AG08396 (cell line): Measurements from ENCODE around the gene AHSA1.
A peak's percentile ranks its signal among the peaks of the same experiment; 100 is the strongest.
"Not testable (repeated sequence)": the region's sequence is repeated elsewhere in the genome, so short reads cannot be mapped to it uniquely, and the experiment has no call there.

ENCODE experiments used
- DNase-seq: peaks from one replicate; pipeline ENCODE4 v3.0.0; 2012; ENCODE audit warnings: low spot score, mixed read lengths

The AHSA1 gene

DNA sequence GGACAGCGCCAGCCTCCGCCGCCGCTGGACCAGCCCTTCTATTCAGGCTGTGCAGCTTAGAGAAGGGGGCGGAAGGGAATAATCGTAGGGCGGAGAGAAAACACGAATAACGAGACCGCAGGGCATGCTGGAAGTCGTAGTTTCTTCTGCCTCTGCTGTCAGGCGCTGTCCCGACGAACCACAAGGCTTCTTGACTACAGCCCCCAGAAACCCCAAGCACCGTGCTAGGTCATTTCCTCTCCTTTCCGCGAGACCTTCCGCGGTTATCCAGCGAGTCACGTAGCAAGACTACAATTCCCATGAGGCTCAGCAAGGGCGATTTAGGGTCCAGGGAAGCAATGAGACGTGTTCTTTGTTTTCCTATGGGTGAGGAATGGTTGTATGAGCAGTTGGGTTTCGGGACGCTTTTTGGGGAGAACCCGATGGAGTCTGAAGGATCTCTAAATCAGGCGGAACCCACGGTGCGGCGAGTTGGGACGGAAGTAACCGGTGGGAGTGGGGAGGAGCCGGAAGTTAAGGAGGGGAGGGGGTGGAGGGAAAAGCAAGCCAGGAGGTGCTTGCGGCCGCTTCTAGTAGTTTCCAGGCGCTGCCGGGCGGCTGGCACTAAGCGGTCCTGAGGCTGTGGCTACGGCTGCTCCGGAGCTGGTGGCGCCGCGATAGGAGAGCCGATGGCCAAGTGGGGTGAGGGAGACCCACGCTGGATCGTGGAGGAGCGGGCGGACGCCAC is at the start of gene AHSA1, which contains the start of gene VIPAS39:
Gene AHSA1, plus strand, starts transcription at position 572 of the 727 bp plus-strand sequence. Its CDS starts 97 bp downstream, at position 669.
Gene VIPAS39, minus strand, starts transcription at position 80 of the 727 bp plus-strand sequence. CDS start 3,499 bp downstream, outside the sequence.
- DNase-seq, result peak; percentile 93

DNA sequence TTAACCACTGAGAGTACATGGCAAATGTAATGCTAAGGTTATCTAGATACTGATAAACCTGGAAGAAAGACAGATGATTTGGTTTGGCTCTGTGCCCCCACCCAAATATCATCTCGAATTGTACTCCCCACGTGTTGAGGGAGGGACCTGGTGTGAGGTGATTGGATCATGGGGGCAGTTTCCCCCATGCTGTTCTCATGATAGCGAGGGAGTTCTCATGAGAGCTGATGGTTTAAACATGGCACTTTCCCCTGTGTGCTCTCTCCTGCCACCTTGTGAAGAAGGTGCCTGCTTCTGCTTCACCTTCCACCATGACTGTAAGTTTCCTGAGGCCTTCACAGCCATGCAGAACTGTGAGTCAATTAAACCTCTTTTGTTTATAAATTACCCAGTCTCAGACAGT is 48.8 kb upstream of the AHSA1 start:
- no peak for DNase-seq

DNA sequence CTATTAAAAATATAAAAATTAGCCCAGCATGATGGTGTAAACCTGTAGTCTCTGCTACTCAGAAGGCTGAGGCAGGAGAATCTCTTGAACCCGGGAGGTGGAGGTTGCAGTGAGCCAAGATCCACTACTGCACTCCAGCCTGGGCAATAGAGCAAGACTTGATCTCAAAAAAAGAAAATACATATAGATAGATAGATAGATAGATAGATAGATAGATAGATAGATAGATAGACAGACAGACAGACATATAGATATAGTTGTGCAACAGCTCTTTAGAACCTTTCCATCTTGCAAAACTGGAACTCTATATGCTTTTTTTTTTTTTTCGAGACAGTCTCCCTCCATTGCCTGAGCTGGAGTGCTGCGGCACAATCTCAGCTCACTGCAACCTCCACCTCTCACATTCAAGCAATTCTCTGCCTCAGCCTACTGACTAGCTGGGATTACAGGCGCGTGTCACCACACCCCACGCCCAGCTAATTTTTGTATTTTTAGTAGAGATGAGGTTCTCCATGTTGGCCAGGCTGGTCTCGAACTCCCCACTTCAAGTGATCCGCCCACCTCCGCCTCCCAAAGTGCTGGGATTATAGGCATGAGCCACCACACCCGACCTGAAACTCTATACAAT is 42.4 kb upstream of the AHSA1 start:
- not testable (repeated sequence) for DNase-seq

DNA sequence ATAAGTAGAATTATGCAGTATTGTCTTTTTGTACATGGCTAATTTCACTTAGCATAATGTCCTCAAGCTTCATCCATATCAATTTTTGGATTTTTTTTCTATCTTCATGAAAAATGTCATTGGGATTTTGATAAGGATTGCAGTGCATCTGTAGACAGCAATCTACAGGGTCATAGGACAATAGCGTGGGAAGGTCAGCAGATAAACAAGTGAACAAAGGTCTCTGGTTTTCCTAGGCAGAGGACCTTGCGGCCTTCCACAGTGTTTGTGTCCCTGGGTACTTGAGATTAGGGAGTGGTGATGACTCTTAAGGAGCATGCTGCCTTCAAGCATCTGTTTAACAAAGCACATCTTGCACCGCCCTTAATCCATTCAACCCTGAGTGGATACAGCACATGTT is 41.8 kb upstream of the AHSA1 start:
- not testable (repeated sequence) for DNase-seq

DNA sequence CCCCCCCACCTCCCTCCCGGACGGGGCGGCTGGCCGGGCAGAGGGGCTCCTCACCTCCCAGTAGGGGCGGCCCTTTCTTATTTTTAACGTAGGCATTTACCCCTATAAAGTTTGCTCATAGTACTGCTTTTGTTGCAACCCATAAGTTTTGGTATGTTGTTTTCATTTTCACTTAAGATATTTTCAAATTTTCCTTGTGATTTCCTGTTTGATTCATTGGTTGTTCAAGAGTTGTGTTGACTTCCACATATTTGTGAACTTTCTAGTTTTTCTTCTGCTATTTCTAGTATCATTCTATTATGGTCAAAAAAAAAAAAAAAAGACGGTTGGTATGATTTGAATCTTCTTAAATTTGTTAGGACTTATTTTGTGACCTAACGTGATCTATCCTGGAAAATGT is 41.1 kb upstream of the AHSA1 start:
- DNase-seq, result no peak

DNA sequence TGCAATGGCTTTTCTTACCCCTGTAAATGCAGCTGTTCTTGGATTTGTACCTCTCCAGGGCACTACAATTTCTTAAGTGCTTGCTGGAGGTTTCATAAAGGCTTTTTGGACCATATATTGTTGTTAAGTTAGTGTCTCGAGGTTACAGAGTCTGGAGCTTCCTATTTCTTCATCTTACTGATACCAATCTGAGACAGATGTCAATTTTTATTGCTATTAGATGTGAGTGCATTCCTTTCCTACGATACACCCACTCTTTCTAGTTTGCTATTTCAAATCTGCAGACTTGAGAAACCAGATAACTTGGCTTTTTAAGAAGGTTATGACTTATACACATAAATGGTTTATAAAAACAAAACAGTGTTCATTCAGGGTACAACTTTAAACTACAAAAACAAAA is 36.7 kb upstream of the AHSA1 start:
- DNase-seq, result no peak

DNA sequence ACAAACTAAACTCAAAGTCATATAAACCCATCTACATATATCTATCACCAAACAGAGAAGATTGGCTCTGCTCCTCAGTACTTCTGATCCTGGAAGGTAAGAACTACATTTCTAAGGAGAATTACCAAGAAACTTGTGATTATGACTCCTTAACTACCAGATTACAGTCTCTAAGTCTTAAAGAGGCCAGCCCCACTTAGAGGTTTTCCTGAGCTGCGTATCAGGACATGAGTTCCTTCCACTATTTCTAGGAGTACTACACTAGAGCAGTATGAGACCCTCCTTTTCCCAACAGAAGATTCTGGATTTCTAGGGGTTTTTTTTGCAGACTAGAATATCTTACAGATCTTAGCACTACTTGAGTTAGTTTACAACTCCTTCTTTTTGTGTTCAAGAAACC is 34.5 kb upstream of the AHSA1 start, which contains the start of gene NOXRED1:
Gene NOXRED1, minus strand, starts transcription at position 101 of the 400 bp plus-strand sequence. CDS start 634 bp downstream, outside the sequence.
- no peak for DNase-seq

DNA sequence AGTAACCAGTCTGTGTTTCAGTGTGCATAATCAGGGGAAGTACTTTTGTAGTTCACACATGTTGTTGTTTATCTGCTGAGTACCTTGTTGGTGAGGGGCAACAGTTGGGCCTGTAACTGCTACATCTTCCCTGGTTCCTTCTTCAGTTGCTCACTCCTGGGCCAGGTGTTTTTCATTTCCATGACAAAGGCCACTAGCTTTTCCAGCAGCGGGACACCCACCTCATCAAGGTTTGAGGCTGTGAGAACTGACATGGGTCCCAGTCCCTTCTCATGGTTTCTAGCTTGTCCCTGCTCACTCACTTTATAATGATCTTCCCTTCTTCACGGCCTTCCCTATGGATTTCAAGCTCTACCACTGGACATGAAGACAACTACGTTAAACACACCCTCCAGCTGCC is 33.0 kb upstream of the AHSA1 start:
- DNase-seq, result no peak

DNA sequence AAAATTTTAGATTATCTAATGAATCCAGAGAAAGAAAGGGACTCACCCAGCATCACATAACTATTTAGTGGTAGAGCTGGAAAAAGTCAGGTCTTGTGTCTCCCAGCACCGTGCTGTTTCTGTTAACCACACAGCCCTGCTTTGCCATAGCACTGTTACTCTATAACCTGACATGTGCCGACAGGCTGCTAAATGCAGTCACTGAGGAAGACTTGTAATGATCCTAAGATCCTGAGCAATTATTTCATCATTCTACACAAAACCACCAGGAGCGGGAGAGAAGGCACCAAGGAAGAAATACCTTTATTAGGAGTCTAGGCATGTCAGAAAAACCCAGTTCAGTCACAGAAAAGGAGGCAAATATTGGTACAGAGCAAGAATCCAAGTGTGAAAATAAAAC is 31.5 kb upstream of the AHSA1 start:
- no peak for DNase-seq

DNA sequence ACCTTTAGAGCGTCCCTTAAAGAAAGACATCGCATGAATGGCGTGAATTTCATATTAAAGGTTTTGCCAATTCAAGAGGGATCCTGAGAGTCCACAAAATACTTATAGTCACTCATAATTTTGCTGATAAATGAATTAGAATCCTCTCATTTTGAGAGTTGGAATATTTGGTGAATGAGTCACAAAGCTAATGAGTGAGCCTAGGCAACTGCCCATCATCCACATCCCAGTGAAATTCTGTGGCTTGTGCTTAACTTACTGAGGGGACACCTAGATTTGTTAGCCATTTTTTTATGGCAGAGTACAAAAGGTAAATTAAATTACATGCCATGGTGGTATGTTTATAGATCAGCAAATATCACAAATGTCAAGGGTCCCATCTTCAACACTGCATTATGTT is 21.9 kb upstream of the AHSA1 start:
- no peak for DNase-seq

DNA sequence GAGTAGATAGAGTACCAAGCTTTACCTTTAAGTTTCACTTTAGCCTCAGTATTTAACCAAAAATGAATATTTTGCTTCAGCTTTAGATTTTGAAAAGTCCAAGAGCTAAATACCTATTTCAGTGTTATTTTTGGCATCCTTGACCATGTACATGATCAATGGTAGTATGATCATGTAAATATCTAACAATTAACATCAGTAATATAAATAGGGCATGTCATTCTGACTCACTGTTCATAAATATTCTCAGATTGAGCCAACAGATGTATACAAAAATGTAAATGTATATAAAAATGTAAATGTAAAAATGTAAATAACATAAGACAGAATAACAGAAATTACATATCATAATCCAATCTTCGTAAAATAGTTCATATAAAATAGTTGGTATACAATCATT is 19.3 kb upstream of the AHSA1 start:
- DNase-seq, result no peak

DNA sequence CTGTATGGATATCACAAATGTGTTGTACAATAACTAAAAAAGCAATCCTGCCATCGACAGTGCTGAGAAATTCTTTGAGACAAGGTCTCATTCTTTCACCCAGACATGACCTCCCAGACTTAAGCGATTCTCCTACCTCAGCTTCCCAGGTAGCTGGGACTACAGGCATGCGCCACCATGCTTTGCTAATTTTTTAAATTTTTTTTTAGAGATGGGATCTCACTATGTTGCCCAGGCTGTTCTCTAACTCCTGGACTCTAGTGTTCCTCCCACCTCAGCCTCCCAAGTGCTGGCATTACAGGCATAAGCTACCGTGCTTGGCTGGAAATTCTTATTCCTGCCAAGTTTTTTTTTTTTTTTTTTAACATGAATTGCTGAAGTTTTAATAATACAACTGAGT is 18.0 kb upstream of the AHSA1 start:
- no peak for DNase-seq

DNA sequence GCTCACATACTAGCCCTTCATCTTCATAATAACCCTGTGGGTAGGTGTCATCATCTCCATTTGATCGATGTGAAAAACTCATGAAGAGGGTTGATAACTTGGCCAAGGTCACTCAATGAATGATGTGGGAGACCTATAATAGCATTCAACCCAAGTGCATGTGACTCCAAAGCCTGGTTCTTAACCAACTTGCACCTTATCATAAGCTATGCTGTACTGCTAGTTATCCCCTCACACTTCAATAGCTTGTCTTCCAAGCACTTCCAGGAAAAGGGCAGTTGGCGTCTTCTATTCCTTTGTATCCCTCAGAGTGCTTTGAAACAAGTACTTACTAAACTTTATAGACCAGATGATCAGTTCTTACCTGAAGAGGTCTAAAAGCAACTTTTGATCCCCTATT is 15.7 kb upstream of the AHSA1 start:
- no peak for DNase-seq

DNA sequence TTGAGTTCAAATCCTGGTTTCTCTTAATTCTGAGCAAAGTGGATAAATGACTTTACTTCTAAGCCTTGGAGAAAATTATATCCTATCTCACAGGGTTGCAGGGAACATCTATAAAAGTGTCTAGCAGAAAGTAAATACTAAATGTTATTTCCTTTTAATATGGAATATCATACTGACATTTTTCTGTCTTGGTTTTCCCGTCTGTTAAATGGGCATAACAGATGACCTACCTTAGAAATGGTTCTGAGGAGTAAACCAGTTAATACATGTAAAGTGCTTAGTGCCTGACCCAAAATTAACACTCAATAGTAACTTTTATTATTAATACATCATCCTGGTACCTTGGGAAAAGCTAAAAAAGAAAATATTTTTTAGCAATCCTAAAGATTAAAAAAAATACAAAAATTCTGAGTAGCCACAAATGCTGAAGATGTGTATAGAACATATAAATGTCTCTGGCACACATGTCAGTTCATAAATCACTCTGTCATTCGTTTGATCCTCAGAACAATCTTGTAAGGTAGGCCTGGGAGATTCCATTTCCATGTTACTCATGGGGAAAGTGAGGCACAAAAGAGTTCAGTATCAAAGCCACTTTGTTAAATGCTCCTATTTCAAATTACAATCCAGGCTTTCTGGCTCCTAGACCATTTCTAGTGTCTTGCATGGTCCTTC is 1.8 kb upstream of the AHSA1 start:
- no peak for DNase-seq

DNA sequence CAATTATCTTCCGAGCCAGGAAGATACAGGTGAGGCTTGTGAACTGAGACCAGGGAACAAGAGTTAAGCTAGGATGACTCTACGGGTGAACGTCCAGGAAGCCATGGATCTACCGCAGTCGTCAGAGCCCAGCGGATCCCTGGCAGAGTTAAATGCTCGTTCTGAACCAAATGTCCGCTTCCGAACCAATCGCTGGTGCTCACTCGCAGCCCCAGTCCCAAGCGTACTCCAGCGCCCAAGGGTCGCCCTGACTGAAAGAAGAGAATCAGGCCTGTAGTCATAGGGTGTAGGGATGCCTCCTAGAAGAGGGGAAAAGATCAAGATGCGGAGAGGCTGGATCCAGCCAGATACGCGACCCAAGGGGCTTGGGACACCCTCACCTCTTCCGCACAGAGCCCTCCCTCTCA is 775 bp upstream of the AHSA1 start:
- no peak for DNase-seq

DNA sequence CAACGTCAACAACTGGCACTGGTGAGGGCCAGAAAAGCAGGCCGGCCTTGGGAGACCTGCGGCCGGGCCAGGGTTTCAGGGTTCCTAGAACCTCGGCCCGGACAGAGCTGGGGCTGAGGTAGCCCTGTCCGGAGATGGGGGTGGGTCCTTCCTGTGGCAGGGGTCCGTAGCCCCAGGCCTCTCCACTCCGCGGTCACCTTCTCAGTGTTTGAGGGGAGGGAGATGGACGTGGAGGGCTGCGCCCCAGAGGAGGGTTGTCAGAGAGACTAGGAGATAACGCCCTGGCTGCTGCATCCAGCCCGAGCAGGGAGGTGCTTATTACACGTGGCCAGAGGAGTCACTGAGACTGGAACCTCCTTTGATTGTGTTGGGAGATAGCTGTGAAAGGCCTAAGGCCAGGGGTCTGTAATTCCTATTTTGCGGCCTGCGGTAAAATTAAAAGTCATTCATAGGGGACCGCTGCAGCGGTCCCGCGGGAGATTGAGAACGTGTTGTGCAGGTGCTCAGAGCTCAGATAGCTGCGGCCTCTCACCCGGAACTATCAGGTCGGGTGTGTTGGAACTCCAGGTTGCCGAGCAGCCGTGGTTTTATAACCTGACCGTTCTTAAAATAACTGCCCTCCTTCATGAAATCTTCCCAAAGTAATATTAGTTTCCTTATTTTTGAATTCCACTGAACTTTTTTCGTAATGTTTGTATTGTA is 507 bp downstream of the AHSA1 start:
- no peak for DNase-seq

DNA sequence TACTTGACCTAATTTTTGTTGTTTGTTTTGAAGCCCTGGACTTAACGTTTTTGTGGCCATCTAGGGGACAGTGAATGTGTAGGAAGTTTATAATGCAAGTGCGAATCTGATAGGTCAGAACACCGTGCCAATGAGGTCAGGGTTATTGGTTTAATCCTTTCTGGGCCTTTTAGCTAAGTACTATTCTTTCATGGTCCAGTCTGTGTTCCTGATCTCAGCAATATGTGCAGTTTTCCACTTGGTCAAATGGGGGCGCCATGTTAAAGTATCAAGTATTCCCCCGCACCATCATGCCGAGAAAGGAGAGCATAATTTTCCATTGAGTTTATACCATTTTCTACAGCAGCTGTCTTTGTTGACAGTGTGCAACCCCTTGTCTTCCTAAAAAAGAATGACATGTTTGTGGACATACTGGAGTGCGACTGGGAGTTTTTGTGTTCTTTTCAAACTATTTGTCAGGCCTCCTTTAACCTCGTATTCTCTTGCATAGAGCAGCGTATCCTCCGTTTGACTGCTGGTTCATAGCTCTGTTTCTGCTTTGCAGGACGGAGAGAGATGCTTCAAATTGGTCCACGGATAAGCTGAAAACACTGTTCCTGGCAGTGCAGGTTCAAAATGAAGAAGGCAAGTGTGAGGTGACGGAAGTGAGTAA is 1.3 kb downstream of the AHSA1 start:
- peak; percentile 62 for DNase-seq

DNA sequence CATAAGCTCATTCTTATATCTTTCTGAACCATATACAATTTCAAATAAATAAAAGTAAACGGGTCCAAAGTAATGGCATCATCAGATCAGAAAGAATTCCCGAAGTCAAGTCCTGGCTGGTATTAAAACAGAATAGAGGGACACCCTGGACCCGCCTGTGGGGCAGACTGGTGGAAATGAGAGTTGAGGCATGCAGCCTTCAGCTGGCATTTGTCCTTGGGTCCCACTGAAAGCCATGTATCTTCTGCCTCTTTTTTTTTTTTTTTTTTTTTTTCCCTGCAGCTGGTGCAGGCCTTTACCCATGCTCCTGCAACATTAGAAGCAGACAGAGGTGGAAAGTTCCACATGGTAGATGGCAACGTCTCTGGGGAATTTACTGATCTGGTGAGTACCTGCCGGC is 9.9 kb downstream of the AHSA1 start:
- DNase-seq, result no peak

DNA sequence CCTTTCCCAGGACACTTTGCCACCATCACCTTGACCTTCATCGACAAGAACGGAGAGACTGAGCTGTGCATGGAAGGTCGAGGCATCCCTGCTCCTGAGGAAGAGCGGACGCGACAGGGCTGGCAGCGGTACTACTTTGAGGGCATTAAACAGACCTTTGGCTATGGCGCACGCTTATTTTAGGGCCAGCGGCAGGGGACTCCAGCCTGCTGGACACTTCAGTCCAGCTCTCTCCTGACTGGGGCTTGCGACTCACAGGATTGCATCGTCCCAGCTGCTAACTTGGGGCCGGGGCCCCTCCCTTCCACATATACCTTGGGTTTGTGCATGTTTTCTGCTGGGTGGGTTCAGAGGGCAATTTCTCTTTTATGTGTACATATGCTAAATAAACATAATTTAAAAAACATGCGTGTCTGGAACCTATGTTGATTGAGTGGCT is 11.2 kb downstream of the AHSA1 start:
- DNase-seq, result no peak

DNA sequence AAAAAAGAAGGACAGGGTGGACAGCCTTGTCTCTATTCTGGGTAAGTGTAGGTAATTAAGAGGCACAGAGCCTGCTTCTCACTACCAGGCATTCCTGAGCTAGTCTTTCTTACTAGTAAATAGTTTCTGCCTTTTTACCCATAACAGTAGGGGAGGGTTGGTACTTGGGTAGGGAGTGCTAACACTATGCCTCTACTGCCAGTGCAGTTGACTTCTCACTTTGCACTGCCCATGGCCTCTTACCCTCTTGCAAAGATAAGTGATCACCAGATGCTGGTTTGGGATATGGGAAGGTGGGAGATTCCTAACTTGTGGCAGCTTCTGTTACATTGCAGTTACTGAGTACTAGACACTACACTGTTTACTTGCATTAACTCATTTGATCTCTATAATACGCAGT is 11.6 kb downstream of the AHSA1 start:
- DNase-seq, result no peak

DNA sequence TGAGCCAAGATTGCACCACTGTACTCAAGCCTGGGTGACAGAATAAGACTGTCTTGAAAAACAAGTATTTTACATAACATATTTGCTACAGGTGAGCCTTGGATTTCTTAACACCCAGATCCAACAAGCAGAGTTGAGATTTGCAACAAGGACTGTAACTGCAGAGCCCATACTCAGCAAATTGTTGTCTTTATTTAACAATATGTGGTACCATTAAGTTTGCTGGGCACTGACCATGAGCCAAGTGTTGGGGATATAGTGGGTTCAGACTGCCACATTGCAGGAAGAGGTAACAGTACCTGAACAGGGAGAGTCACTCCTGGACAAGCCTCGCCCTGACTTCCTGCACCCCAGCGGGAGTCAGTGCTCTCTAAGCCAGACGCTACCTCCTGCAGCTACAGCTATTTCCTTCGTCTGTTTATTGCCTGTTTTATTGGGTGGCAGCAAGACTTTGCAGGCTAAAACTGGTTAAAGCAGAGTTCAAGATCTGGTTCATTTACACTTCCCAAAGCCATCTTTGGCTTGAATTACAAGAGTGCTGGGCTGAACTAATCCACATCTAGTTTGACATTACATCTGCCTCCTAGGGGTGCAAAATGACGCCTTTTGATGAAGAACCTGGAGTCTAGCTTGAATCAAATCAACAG is 12.5 kb downstream of the AHSA1 start:
- no peak for DNase-seq
